Gastrocnemius medialis (tissue), 4 donors: ENCODE data around the gene NDUFA8. TPM values are rescaled to one million over a fixed set of nuclear protein-coding genes. Genes with fewer than 3 reads are reported as not detected.

Experiments used
- ATAC-seq, 2 donors: fragments of 150-250 bp; one replicate each; pipeline ENCODE4 v1.9.1; 2016
- DNase-seq, 2 donors: peaks; one replicate each; pipeline ENCODE4 v3.0.0-alpha.2; 2019
- H3K27ac ChIP-seq, 4 donors: fragments of 200-600 bp; sonication (generic); 1 replicate in 1 of 4; 2 replicates in 3 of 4; pipeline ENCODE4 v1.5.1; 2016 to 2018; ENCODE audit warnings: mild to moderate bottlenecking in 2 of 4, moderate library complexity in 1 of 4
- H3K27me3 ChIP-seq, 3 donors: fragments of 200-600 bp; sonication (generic) in 2 of 3; 1 replicate in 1 of 3; 2 replicates in 2 of 3; pipeline versions ENCODE4 v1.5.1 to v1.6.0; 2016 to 2019; ENCODE audit warnings: mild to moderate bottlenecking in 1 of 3, moderate library complexity in 1 of 3
- H3K36me3 ChIP-seq, 2 donors: fragments of 200-600 bp; sonication (generic) in 1 of 2; one replicate each; pipeline ENCODE4 v1.5.1; 2017 to 2018
- H3K4me1 ChIP-seq, 2 donors: fragments of 200-600 bp; sonication (generic) in 1 of 2; one replicate each; pipeline ENCODE4 v1.5.1; 2016 to 2017; ENCODE audit warnings: mild to moderate bottlenecking in 2 of 2
- H3K4me3 ChIP-seq, 4 donors: fragments of 200-600 bp; sonication (generic) in 3 of 4; 1 replicate in 1 of 4; 2 replicates in 3 of 4; pipeline ENCODE4 v1.5.1; 2016 to 2019; ENCODE audit warnings: mild to moderate bottlenecking in 2 of 4
- H3K9me3 ChIP-seq, 3 donors: fragments of 200-600 bp; sonication (generic) in 2 of 3; 1 replicate in 1 of 3; 2 replicates in 2 of 3; pipeline ENCODE4 v1.5.1; 2016 to 2019
- CTCF ChIP-seq, 5 experiments: fragments of 450-650 bp in 3 of 5; fragments of 200-600 bp in 2 of 5; sonication (generic) in 2 of 5; IDR thresholded peaks in 4 of 5; conservative IDR thresholded peaks in 1 of 5; 1 replicate in 4 of 5; 2 replicates in 1 of 5; pipeline ENCODE4 v1.5.1; 2016 to 2019; ENCODE audit warnings: antibody characterized with exemption in 5 of 5, mild to moderate bottlenecking in 3 of 5, moderate library complexity in 3 of 5
- POLR2A ChIP-seq, 2 donors: fragments of 450-650 bp; IDR thresholded peaks; one replicate each; pipeline ENCODE4 v1.6.1; 2017; ENCODE audit warnings: antibody characterized with exemption in 2 of 2, mild to moderate bottlenecking in 2 of 2, moderate library complexity in 2 of 2
- in situ Hi-C, 4 donors: fragments of 200-750 bp; cut with MboI; loops; one replicate each; pipeline versions ENCODE4 v1.15.0 to v1.8.0; 2017; ENCODE audit warnings: low sequenced_read_pairs in 4 of 4
- intact Hi-C: fragments of 100-400 bp; cut with DNase I; formaldehyde crosslinking; loops from one replicate; pipeline ENCODE4 v1.15.1; 2023; ENCODE audit warnings: low total_unique reads
- microRNA-seq, 2 donors: library from miRNA; unstranded; fragments of <30 nt; microRNA quantifications; one replicate each; pipeline ENCODE4, GENCODE V29; 2016; ENCODE audit warnings: borderline replicate concordance in 2 of 2
- total RNA-seq, 4 donors: library from RNA; depleted of rRNA; stranded (reverse); fragments of >200 nt; gene quantifications; one replicate each; pipeline versions ENCODE4 v1.1.0 to v1.2.3, GENCODE V29; 2016

The NDUFA8 gene
- total RNA-seq, 4 donors from 2014 or later = 51.0 to 114 (median 92.8) TPM

DNA sequence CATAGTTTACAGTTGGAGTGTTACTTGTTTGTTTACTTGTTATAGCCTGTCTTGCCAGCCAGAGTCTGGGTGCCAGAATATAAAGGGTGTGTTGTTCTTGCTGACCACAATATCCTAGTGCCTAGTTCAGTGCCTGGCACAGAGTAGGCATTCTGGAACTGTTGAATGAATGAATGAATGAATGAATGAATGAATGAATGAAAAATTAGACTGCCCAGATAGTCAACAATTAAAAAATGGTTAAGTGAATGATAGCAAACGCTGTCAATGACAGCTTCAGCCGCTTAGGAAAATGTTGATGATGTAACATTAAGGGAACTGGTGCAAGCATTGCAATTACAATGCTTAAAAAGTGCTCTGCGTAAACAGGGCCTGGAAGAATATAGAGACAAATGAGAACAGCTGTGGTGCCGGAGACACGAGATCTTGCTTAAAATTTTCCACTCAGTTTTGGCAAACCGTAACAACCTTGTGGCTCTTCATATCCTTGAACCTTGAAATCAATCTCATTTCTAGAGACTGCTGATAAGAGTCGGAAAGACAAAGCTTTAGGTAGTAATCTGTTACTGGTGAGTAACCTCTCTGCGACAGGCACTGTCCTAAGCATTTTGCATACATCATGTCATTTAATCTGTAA, 61.8 kb downstream of the NDUFA8 start:
- peak; percentile 16 to 37 for ATAC-seq
- no peak for DNase-seq
- H3K27ac ChIP-seq = peak overlapping the region in 3 of 4 donors; percentile 37 to 69 (median 61)
- in situ Hi-C loops = no loop called here
- H3K4me3 ChIP-seq = no peak overlapping the region
- peaks cover 7 to 24% of the 10 kb centered on the region in 2 donors for H3K4me1 ChIP-seq
- no peaks in the 10 kb centered on the region for H3K9me3 ChIP-seq
- TF ChIP-seq CTCF (IDR thresholded peaks at IDR 0.05 in 4 of 5, conservative IDR thresholded peaks at IDR 0.05 in 1 of 5) = no peak
- no peak for TF ChIP-seq POLR2A (IDR thresholded peaks at IDR 0.05)
- H3K36me3 ChIP-seq = no peaks in the 10 kb centered on the region
- intact Hi-C loops = loop anchor here (2.0 to 10.0 kb wide), 2 partner anchors 53 to 807 kb away; partner anchors contain the start of gene RC3H2
- no peaks in the 10 kb centered on the region for H3K27me3 ChIP-seq

DNA sequence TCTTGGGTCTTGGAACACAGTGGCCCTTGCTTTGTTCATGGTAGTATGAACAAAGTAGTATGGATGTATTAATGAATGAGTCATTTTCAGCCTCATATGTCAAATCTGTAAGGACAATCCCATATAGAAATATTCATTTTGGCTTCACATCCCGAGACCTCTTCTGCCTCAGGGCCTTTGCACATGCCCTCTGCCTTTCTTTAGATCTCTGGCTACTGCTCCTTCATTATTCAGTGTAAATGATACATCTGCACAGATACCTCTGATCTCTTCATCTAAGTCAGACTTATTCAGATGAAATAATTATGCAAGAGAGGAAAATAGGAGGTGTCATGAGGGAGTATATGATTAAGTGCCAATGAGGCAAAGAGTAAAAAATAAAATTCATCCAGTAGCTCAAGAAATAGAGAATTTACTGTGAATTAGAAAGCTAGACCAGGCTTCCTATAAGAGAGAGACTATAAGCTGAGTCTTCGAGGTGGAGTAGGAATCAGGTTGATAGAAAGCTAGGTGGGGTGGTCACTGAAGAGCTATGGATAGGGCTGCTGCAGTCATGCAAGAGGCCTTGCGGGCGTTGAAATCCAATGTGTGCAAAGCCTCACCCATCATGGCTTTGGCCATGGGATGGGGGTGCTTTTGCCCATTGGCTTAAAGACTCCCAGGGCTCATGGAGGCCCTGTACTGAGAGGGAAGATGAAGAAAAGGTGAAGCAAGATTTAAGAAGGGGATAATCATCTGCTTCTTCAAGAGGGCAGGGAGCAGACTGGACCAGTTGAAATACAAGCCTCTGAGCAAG, 62.8 kb downstream of the NDUFA8 start:
- Histone ChIP-seq H3K9me3 (no peaks in the 10 kb centered on the region), H3K4me1 (peaks cover 12 to 33% of the 10 kb centered on the region in 2 donors), H3K4me3 (no peak overlapping the region), H3K36me3 (no peaks in the 10 kb centered on the region), H3K27me3 (no peaks in the 10 kb centered on the region), H3K27ac (peak overlapping the region in 3 of 4 donors; percentile 32 to 69 (median 37))
- DNase-seq (no peak), ATAC-seq (no peak)
- in situ Hi-C loops = no loop called here
- TF ChIP-seq CTCF (IDR thresholded peaks at IDR 0.05 in 4 of 5, conservative IDR thresholded peaks at IDR 0.05 in 1 of 5) (no peak), POLR2A (IDR thresholded peaks at IDR 0.05) (no peak)
- intact Hi-C loops = loop anchor here (10.0 kb wide), 1 partner anchor 808 kb away; the partner anchor contains the start of gene RC3H2

DNA sequence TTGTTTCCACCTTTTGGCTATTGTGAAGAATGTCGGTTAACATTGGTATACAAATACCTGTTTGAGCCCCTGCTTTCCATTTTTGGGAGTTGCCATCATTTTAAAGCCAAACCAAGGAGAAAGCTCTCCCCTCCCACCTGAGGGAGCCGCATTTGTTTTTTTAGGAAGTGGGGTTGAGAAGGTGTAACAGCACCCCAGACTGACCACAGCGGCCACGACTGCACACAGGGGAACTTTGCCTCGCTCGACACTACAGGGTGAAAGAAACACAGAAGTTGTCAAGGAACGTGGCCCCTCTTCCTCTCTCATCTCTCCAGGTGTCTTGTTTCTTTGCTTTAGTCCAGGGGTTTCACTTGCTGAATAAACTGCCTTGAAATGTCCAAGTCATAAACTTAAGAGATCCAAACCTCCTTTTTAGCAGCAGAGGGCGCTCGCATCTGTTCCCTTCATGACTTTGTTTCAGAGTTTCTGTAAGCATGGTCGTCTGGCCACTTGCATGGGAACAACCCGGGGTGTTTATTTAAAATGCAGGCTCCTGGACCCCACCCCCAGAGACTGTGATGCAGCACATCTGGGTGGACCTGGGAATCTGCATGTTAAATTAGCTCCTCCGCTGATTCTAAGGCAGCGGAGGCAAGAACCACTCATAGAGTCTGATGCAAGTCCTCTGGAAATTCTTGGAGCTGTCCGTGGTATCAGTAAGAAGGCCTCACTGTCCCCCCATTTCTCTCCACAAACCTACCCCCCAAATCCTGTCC, 64.4 kb downstream of the NDUFA8 start:
- no peak overlapping the region for H3K4me3 ChIP-seq
- ATAC-seq = no peak
- peak in 3 of 5 experiments; percentile 31 to 62 (median 38) for TF ChIP-seq CTCF (IDR thresholded peaks at IDR 0.05 in 4 of 5, conservative IDR thresholded peaks at IDR 0.05 in 1 of 5)
- no peak for TF ChIP-seq POLR2A (IDR thresholded peaks at IDR 0.05)
- DNase-seq = no peak
- intact Hi-C loops (loop anchor here (10.0 kb wide), 1 partner anchor 810 kb away; the partner anchor contains the start of gene RC3H2), in situ Hi-C loops (no loop called here)
- no peaks in the 10 kb centered on the region for H3K27me3 ChIP-seq
- no peaks in the 10 kb centered on the region for H3K9me3 ChIP-seq
- no peaks in the 10 kb centered on the region for H3K36me3 ChIP-seq
- peaks cover 29 to 49% of the 10 kb centered on the region in 2 donors for H3K4me1 ChIP-seq
- no peak overlapping the region for H3K27ac ChIP-seq

Small RNA genes lying within 50 kb of the gene (microRNA-seq; reads per million reads assigned to microRNA genes)
- 0 reads per million in 2 donors for gene MIR4478

Other genes with a start within 250 kb of the NDUFA8 start
- 10 to 100 TPM; 12.3 to 20.5 (median 15.3) TPM for gene TTLL11, start 66.5 kb downstream of the NDUFA8 start, total RNA-seq
- not detected for gene MORN5, start 129 bp upstream of the NDUFA8 start, total RNA-seq
- gene LHX6, start 69.2 kb upstream of the NDUFA8 start, total RNA-seq = 1 to 10 TPM in 3 of 4 donors, under 1 TPM in 1; 0.83 to 4.5 (median 1.7) TPM
- gene RBM18, start 105.1 kb upstream of the NDUFA8 start, total RNA-seq = 10 to 100 TPM; 10.6 to 26.6 (median 21.8) TPM
- gene MRRF, start 105.1 kb upstream of the NDUFA8 start, total RNA-seq = 10 to 100 TPM; 33.2 to 55.7 (median 47.2) TPM
- gene PTGS1, start 211.2 kb upstream of the NDUFA8 start, total RNA-seq = 1 to 10 TPM in 3 of 4 donors, under 1 TPM in 1; 0.78 to 1.8 (median 1.0) TPM